Cerebellar cortex (tissue), 1 donor: ENCODE data around the gene HIC1.

ENCODE experiments used
- DNase-seq: peaks from one replicate; pipeline ENCODE4 v3.0.0-alpha.2; 2015; ENCODE audit warnings: low spot score

HIC1 gene

DNA sequence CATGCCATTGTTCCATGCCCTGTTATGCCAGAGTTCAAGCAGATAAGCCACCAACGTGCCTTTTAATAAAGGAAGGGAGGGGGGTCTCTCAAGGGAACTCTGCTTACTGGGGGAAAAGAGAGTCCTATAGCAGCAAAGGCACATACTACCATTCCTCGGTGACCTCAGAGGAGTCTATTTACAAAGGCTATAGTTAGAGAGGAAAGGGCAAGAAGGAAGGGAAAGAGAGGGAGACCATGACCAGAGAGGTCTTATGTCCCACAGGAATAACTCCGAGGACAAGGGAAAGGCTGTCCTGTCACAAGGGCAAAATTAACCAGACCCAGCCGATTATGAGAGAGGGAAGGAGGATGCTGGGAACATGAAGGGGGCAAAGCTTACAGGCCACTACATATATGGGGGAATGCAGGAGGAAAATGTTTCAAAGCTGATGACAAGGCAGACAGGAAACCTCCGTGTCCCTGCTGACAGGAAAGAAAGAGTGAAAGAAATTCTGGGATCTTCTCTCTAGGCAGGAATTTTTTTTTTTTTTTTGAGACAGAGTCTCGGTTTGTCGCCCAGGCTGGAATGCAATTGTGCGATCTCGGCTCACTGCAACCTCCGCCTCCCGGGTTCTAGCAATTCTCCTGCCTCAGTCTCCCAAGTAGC lies 51.5 kb downstream of the HIC1 start:
- no peak for DNase-seq

DNA sequence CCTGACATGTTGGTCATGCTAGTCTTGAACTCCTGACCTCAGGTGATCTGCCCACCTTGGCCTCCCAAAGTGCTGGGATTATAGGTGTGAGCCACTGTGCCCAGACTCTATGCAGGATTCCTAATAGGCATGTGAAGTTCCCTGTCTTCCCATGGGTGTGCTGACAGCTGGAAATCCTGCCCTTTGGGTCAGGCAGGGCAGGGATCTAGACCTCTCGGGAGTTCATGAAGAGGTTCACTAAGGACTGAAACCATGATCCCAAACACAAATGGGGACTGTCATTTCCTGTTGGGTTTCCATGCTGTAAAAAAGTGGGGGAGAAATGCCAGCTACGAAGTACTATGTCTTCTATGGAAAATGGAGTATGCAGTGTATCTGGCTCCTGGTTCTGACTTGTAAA lies 52.1 kb downstream of the HIC1 start:
- DNase-seq: no peak

DNA sequence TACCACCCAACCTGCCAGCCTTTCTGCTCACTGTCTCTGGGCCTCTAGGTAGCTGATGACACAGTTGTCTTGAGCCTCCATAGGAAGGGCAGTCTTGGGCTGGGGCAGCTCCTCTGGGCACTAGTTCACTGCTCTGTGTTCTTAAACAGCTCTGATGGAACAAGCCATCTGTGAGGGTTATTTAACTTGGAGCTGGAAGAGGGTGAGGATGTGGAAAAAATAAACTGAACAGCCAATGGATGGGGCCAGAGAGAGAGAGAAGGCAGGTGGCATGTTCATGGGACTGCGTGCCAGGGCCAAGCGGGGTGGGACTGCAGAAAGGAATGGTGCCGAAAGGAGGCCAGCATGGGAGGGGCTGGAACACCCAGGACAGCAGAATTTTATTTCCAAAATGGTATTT lies 52.6 kb downstream of the HIC1 start:
- peak; percentile 98 for DNase-seq

DNA sequence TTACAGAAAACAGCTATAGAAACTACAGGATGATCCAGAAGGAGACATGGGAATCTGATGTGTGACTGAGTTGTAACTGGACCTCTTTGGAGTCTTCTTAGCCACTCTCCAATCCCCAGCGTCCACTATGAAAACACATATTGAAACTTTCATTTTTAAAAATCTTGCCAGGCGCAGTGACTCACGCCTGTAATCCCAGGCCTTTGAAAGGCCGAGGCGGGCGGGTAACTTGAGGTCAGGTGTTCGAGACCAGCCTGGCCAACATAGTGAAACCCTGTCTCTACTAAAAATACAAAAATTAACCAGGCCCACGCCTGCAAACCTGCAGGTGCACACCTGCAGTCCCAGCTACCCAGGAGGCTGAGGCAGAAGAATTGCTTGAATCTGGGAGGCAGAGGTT lies 53.3 kb downstream of the HIC1 start:
- DNase-seq: no peak

DNA sequence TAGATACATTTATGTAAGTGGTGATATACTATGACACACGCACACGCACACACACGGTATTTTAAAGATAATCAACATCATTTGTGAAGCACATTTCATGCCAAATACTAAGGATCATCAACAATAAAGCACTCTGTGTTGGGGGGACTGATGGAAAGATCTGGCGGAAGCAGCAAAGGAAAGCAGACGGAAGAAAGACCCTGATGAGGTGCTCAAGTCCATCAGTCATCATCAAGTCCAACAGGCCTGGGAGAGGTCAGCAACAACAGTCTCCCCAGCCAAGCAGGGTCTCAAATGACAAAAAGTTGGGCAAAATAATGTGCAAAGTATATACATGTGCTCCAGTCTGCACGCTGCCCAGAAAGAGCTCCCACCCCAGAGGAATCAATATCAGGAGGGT lies 55.5 kb downstream of the HIC1 start:
- no peak for DNase-seq

DNA sequence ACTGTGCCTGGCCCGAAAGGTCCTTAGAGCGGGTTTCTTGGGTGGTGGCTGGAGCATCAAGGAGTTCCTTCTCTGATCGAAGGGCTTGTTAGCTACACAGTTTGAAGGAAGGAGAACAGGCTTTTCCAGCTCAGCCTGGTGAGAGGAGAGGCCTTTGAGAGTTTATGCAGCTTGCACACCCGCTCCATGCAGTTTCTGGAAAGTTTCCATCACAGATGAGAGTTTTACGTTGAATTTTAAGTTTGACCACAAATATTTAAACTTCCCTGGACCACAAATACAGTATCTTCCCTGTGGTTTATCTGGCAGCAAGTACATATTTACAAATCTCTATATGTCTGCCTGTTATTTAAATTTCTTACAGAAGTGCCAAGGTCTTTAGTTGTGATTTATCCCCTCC lies 56.8 kb downstream of the HIC1 start:
- no peak for DNase-seq
